H9 (cell line): Measurements from ENCODE around the gene KCNJ10. TPM values are rescaled to one million over a fixed set of nuclear protein-coding genes. Genes with fewer than 3 reads are reported as not detected.

Experiments used
- DNase-seq: peaks from one replicate; pipeline ENCODE4 v3.0.0-alpha.2; 2017
- H2AFZ ChIP-seq: one replicate; pipeline ENCODE4 v1.6.1; 2013; ENCODE audit warnings: mild to moderate bottlenecking, low read length, control low read depth, moderate library complexity
- H2AK5ac ChIP-seq: 2 replicates; pipeline ENCODE4 v1.6.1; 2013; ENCODE audit warnings: low read length, control low read depth, mixed read lengths; ENCODE audit not compliant: insufficient read length
- H2BK120ac ChIP-seq: one replicate; pipeline ENCODE4 v1.6.1; 2013; ENCODE audit warnings: low read depth, mild to moderate bottlenecking, low read length, control low read depth, inconsistent platforms; ENCODE audit not compliant: poor library complexity, severe bottlenecking
- H2BK12ac ChIP-seq: 2 replicates; pipeline ENCODE4 v1.6.1; 2013; ENCODE audit warnings: low read length, control low read depth, mixed read lengths, low read depth; ENCODE audit not compliant: insufficient read length
- H2BK15ac ChIP-seq: 2 replicates; pipeline ENCODE4 v1.6.1; 2013; ENCODE audit warnings: low read depth, low read length, control low read depth
- H2BK20ac ChIP-seq: one replicate; pipeline ENCODE4 v1.6.1; 2013; ENCODE audit warnings: low read depth, mild to moderate bottlenecking, low read length, control low read depth, inconsistent platforms; ENCODE audit not compliant: poor library complexity, severe bottlenecking
- H2BK5ac ChIP-seq: 2 replicates; pipeline ENCODE4 v1.6.1; 2013; ENCODE audit warnings: low read length, control low read depth, mixed read lengths; ENCODE audit not compliant: insufficient read length
- H3K14ac ChIP-seq: 2 replicates; pipeline ENCODE4 v1.6.1; 2013; ENCODE audit warnings: low read length, control low read depth; ENCODE audit not compliant: insufficient read depth
- H3K18ac ChIP-seq: 2 replicates; pipeline ENCODE4 v1.6.1; 2013; ENCODE audit warnings: low read depth, mild to moderate bottlenecking, mixed read lengths, low read length, control low read depth; ENCODE audit not compliant: insufficient read length
- H3K23ac ChIP-seq: 2 replicates; pipeline ENCODE4 v1.6.1; 2013; ENCODE audit warnings: low read length, control low read depth, mixed read lengths, low read depth; ENCODE audit not compliant: insufficient read length
- H3K23me2 ChIP-seq: 2 replicates; pipeline ENCODE4 v1.6.1; 2013; ENCODE audit warnings: low read depth, mild to moderate bottlenecking, mixed read lengths, low read length, control low read depth; ENCODE audit not compliant: insufficient read length, poor library complexity, severe bottlenecking
- H3K27ac ChIP-seq: 2 replicates; pipeline ENCODE4 v1.5.1; 2013; ENCODE audit warnings: low read length, control low read depth, mixed read lengths, low read depth; ENCODE audit not compliant: insufficient read length
- H3K27me3 ChIP-seq: 2 replicates; pipeline ENCODE4 v1.6.1; 2013; ENCODE audit warnings: low read length, control low read depth, inconsistent platforms; ENCODE audit not compliant: insufficient read depth
- H3K4ac ChIP-seq: 2 replicates; pipeline ENCODE4 v1.6.1; 2013; ENCODE audit warnings: low read depth, mild to moderate bottlenecking, control low read depth, inconsistent platforms, low read length, moderate library complexity
- H3K4me1 ChIP-seq: 2 replicates; pipeline ENCODE4 v1.6.1; 2013; ENCODE audit warnings: low read length, control low read depth, inconsistent platforms; ENCODE audit not compliant: insufficient read depth
- H3K4me2 ChIP-seq: 2 replicates; pipeline ENCODE4 v1.6.1; 2013; ENCODE audit warnings: low read length, control low read depth, mixed read lengths; ENCODE audit not compliant: insufficient read length, insufficient read depth
- H3K56ac ChIP-seq: 2 replicates; pipeline ENCODE4 v1.6.1; 2013; ENCODE audit warnings: low read depth, mild to moderate bottlenecking, mixed read lengths, low read length, control low read depth; ENCODE audit not compliant: insufficient read length
- H3K79me1 ChIP-seq: 2 replicates; pipeline ENCODE4 v1.6.1; 2013; ENCODE audit warnings: low read depth, mild to moderate bottlenecking, moderate library complexity, low read length, control low read depth, inconsistent platforms; ENCODE audit not compliant: insufficient read depth, poor library complexity, severe bottlenecking
- H3K79me2 ChIP-seq: 2 replicates; pipeline ENCODE4 v1.6.1; 2013; ENCODE audit warnings: low read length, control low read depth, inconsistent platforms; ENCODE audit not compliant: insufficient read depth
- H3K9ac ChIP-seq: 2 replicates; pipeline ENCODE4 v1.6.1; 2013; ENCODE audit warnings: low read length, control low read depth, mixed read lengths; ENCODE audit not compliant: insufficient read length; ENCODE audit errors: extremely low read depth
- H3K9me3 ChIP-seq: one replicate; pipeline ENCODE4 v1.6.1; 2013; ENCODE audit warnings: low read depth, low read length, inconsistent platforms; ENCODE audit not compliant: control insufficient read depth
- H3T11ph ChIP-seq: one replicate; pipeline ENCODE4 v1.6.1; 2013; ENCODE audit warnings: mild to moderate bottlenecking, low read length, control low read depth, inconsistent platforms
- H4K20me1 ChIP-seq: one replicate; pipeline ENCODE4 v1.6.1; 2013; ENCODE audit not compliant: control insufficient read depth, insufficient read length, insufficient read depth
- H4K5ac ChIP-seq: 2 replicates; pipeline ENCODE4 v1.6.1; 2013; ENCODE audit warnings: low read depth, mild to moderate bottlenecking, mixed read lengths, low read length, control low read depth; ENCODE audit not compliant: insufficient read length
- H4K8ac ChIP-seq: replicated peaks from 2 replicates; pipeline ENCODE4 v1.6.1; 2013; ENCODE audit warnings: low read length, control low read depth, mixed read lengths, low read depth; ENCODE audit not compliant: insufficient read length
- H4K91ac ChIP-seq: 2 replicates; pipeline ENCODE4 v1.6.1; 2013; ENCODE audit warnings: low read depth, mild to moderate bottlenecking, moderate library complexity, mixed read lengths, low read length, control low read depth; ENCODE audit not compliant: insufficient read length
- H3K27ac Mint-ChIP-seq, 3 experiments: 2 replicates in 2 of 3; 3 replicates in 1 of 3; pipeline ENCODE4 v1.8.0; 2020 to 2021; ENCODE audit warnings: mixed read lengths in 3 of 3, mild to moderate bottlenecking in 1 of 3, moderate library complexity in 1 of 3
- H3K27me3 Mint-ChIP-seq: 2 replicates; pipeline ENCODE4 v1.8.0; 2021; ENCODE audit warnings: low read depth, mild to moderate bottlenecking, moderate library complexity, mixed read lengths
- H3K36me3 Mint-ChIP-seq, 3 experiments: 2 replicates in 2 of 3; 3 replicates in 1 of 3; pipeline ENCODE4 v1.8.0; 2020 to 2021; ENCODE audit warnings: low read depth in 3 of 3, mixed read lengths in 3 of 3; ENCODE audit not compliant: insufficient read depth in 1 of 3
- H3K4me1 Mint-ChIP-seq, 2 experiments: 2 replicates each; pipeline ENCODE4 v1.8.0; 2020; ENCODE audit warnings: mixed read lengths in 2 of 2
- H3K4me3 Mint-ChIP-seq, 2 experiments: 2 replicates in 1 of 2; 3 replicates in 1 of 2; pipeline ENCODE4 v1.8.0; 2020 to 2021; ENCODE audit warnings: mild to moderate bottlenecking in 2 of 2, mixed read lengths in 2 of 2, moderate library complexity in 1 of 2
- H3K9me3 Mint-ChIP-seq, 2 experiments: 2 replicates in 1 of 2; 3 replicates in 1 of 2; pipeline ENCODE4 v1.8.0; 2020; ENCODE audit warnings: mild to moderate bottlenecking in 2 of 2, mixed read lengths in 2 of 2, moderate library complexity in 1 of 2
- WGBS: extraction: QIAGEN DNeasy Blood & Tissue Kit; methylation state at CpG from one replicate; pipeline ENCODE4 v1.1.7; 2013; ENCODE audit warnings: missing lambda C conversion rate, low lambda C conversion rate, mixed read lengths; ENCODE audit not compliant: insufficient read length; ENCODE audit errors: extremely low coverage; 5-methylcytosine and 5-hydroxymethylcytosine counted together
- total RNA-seq: library from RNA; stranded (reverse); gene quantifications from 2 replicates; pipeline ENCODE4 v1.2.1, GENCODE V29; 2021
- TF ChIP-seq, protein P1 (sequence below): fragments of 200-600 bp; sonication (generic); conservative IDR thresholded peaks from 3 replicates; pipeline ENCODE4 v1.8.0; 2021; ENCODE audit warnings: antibody characterized with exemption, mild to moderate bottlenecking

KCNJ10 gene
- total RNA-seq, 1 experiment from 2014 or later: 0.44 TPM

DNA sequence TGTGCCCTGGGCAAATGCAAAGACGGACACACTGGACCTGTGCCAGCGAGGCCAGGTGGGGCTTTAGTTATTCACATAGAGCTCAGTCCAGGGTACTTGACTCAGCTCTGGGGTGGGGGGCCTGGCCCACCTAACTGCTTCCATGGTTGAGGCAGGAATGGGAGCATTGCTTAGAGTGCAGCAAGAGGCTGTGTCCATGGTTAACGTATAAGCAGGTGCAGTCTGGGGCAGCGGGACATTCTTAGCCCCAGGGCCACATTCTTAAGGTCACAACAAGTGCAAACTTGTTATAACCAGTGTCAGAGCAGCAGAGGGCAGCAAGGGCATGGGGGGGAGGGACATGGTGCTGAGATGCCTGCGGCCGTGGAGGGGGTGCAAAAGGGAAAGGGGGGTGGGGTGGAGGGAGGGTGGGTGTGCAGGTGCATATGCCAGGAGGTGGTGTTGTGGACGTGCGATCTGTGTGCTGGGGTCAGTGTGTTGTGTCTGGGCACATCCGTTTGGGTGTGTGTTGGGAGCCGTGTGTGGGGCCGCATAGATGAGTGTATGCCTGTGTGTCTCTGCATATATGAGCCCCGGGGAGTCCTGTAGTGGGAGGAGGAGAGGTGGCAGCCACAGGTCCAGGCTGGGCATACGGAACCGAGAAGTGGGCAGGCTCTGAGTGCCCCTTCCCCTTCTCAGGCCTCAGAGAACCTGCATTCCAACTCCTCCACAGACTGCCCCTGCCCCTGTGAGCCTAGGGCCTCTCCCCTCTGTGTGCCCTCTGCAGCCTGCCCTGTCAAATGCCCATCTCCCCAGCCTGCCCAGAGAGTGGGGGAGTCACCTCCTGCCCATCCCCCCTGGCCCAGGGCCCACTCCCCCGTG lies 8.4 kb downstream of the KCNJ10 start:
- Histone ChIP-seq H4K5ac (no peak overlapping the region), H3K27ac (no peak overlapping the region), H3K4me2 (no peak overlapping the region), H4K91ac (no peak overlapping the region), H4K20me1 (no peaks in the 10 kb centered on the region), H3K9me3 (no peaks in the 10 kb centered on the region), H2BK5ac (no peak overlapping the region), H3K4ac (no peak overlapping the region), H3K4me1 (no peaks in the 10 kb centered on the region), H2BK20ac (no peak overlapping the region), H3K27me3 (no peaks in the 10 kb centered on the region), H3K18ac (no peak overlapping the region), H2BK120ac (no peak overlapping the region), H3K79me2 (no peaks in the 10 kb centered on the region), H4K8ac (no peak overlapping the region), H2BK15ac (no peak overlapping the region), H3T11ph (no peak overlapping the region), H3K23me2 (no peaks in the 10 kb centered on the region), H3K23ac (no peak overlapping the region), H2AFZ (no peak overlapping the region), H2BK12ac (no peak overlapping the region), H2AK5ac (no peak overlapping the region), H3K56ac (no peak overlapping the region), H3K9ac (no peak overlapping the region), H3K14ac (no peak overlapping the region), H3K79me1 (no peaks in the 10 kb centered on the region)
- Mint-ChIP-seq H3K27ac (peak overlapping the region in 1 of 3 experiments; percentile 38; a peak in 1 of 7 replicates), H3K4me1 (peaks cover 26 to 29% of the 10 kb centered on the region in 2 experiments), H3K4me3 (no peak overlapping the region), H3K9me3 (no peaks in the 10 kb centered on the region), H3K27me3 (peaks cover 29% of the 10 kb centered on the region), H3K36me3 (no peaks in the 10 kb centered on the region)
- peak; percentile 60 for DNase-seq
- WGBS: no CpG with 5 or more reads among the region's 15 CpGs
- TF ChIP-seq, protein P1, sequence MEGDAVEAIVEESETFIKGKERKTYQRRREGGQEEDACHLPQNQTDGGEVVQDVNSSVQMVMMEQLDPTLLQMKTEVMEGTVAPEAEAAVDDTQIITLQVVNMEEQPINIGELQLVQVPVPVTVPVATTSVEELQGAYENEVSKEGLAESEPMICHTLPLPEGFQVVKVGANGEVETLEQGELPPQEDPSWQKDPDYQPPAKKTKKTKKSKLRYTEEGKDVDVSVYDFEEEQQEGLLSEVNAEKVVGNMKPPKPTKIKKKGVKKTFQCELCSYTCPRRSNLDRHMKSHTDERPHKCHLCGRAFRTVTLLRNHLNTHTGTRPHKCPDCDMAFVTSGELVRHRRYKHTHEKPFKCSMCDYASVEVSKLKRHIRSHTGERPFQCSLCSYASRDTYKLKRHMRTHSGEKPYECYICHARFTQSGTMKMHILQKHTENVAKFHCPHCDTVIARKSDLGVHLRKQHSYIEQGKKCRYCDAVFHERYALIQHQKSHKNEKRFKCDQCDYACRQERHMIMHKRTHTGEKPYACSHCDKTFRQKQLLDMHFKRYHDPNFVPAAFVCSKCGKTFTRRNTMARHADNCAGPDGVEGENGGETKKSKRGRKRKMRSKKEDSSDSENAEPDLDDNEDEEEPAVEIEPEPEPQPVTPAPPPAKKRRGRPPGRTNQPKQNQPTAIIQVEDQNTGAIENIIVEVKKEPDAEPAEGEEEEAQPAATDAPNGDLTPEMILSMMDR: no peak; the same call in 2 of the 3 replicates
